ENCODE data around the gene NME8. TPM values are rescaled to one million over a fixed set of nuclear protein-coding genes. Genes with fewer than 3 reads are reported as not detected.

The NME8 gene
- total and polyA plus RNA-seq, 4 donors: 1.2 to 4.9 (median 2.0) TPM; not detected in 1

Other genes with a start within 250 kb of the NME8 start
- 1 to 10 TPM; 1.2 to 4.2 TPM for gene GPR141, start 164.8 kb upstream of the NME8 start, total RNA-seq
- under 1 TPM in 1 of 2 donors, not detected in 1; 0.88 TPM for gene GPR141, start 164.8 kb upstream of the NME8 start, polyA plus RNA-seq
- gene SFRP4, start 68.2 kb downstream of the NME8 start, total RNA-seq: 100 to 1,000 TPM in 1 of 2 donors, 10 to 100 TPM in 1; 98.6 to 302 TPM
- 10 to 100 TPM; 15.9 to 21.6 TPM for gene SFRP4, start 68.2 kb downstream of the NME8 start, polyA plus RNA-seq
- gene EPDR1, start 72.0 kb downstream of the NME8 start, total RNA-seq: 10 to 100 TPM; 35.6 to 39.0 TPM
- 10 to 100 TPM; 31.3 to 44.0 TPM for gene EPDR1, start 72.0 kb downstream of the NME8 start, polyA plus RNA-seq